Endothelial cell of umbilical vein (primary cell): ENCODE measurements around the gene HOPX. TPM values are rescaled to one million over a fixed set of nuclear protein-coding genes. Genes with fewer than 3 reads are reported as not detected.

ENCODE experiments used
- BruUV-seq: library from RNA; stranded (reverse); fragments of 400-500 nt; replicated peaks from 2 replicates; lab custom pipeline; 2021; lab: Mats Ljungman, UMichigan
- CTCF ChIA-PET: fragments of 300-600, 350-600 bp; sonication (Branson Sonifier 250); formaldehyde crosslinking; loops from one replicate; lab custom pipeline; 2021; ENCODE audit warnings: antibody characterized with exemption, inconsistent platforms; lab: Charles Lee
- POLR2A ChIA-PET: fragments of 300-600, 350-600 bp; sonication (Branson Sonifier 250); formaldehyde crosslinking; loops from one replicate; lab custom pipeline; 2021; ENCODE audit warnings: antibody characterized with exemption, inconsistent platforms; lab: Charles Lee
- DNase-seq: peaks from one replicate; pipeline ENCODE4 v3.0.0-alpha.2; 2011; ENCODE audit warnings: low read depth, low spot score
- FAIRE-seq: peaks from 2 replicates; lab custom pipeline; 2011; peaks lifted over from hg19 to GRCh38; lab: Jason Lieb, UNC
- H2AFZ ChIP-seq: 2 replicates; pipeline ENCODE4 v1.6.0; 2012; ENCODE audit warnings: low read depth, low read length, control low read depth, inconsistent platforms
- H3K27ac ChIP-seq: 2 replicates; pipeline ENCODE4 v1.5.1; 2011; ENCODE audit warnings: low read depth, mild to moderate bottlenecking, control low read depth, low read length, moderate library complexity; ENCODE audit not compliant: insufficient read depth
- H3K27me3 ChIP-seq, 2 experiments: 2 replicates each; pipeline versions ENCODE4 v1.6.0 to v1.6.1; 2011; ENCODE audit warnings: low read length in 2 of 2, mixed read lengths in 1 of 2; ENCODE audit not compliant: control insufficient read depth in 2 of 2, insufficient read depth in 2 of 2
- H3K36me3 ChIP-seq, 2 experiments: 2 replicates in 1 of 2; 3 replicates in 1 of 2; pipeline ENCODE4 v1.5.1; 2011; ENCODE audit warnings: low read length in 2 of 2, mild to moderate bottlenecking in 1 of 2, moderate library complexity in 1 of 2; ENCODE audit not compliant: control insufficient read depth in 2 of 2, insufficient read depth in 2 of 2; ENCODE audit errors: extremely low read depth in 1 of 2
- H3K4me1 ChIP-seq: 3 replicates; pipeline ENCODE4 v1.5.1; 2011; ENCODE audit warnings: mild to moderate bottlenecking, low read length; ENCODE audit not compliant: control insufficient read depth, insufficient read depth; ENCODE audit errors: extremely low read depth
- H3K4me2 ChIP-seq: 2 replicates; pipeline ENCODE4 v1.6.1; 2011; ENCODE audit warnings: low read length, control low read depth, mixed read lengths; ENCODE audit not compliant: insufficient read depth
- H3K4me3 ChIP-seq, 3 experiments: fragments of 200-600 bp in 1 of 3; sonication (generic), shearing (Covaris generic) in 1 of 3; replicated peaks in 1 of 3; 2 replicates each; pipeline ENCODE4 v1.5.1; 2011 to 2016; ENCODE audit warnings: control low read depth in 3 of 3, low read length in 3 of 3, mild to moderate bottlenecking in 2 of 3, inconsistent platforms in 1 of 3, low read depth in 1 of 3, moderate library complexity in 1 of 3; ENCODE audit not compliant: insufficient read depth in 1 of 3
- H3K79me2 ChIP-seq: 2 replicates; pipeline ENCODE4 v1.6.0; 2012; ENCODE audit warnings: low read length, inconsistent platforms; ENCODE audit not compliant: control insufficient read depth, insufficient read depth
- H3K9ac ChIP-seq: replicated peaks from 2 replicates; pipeline ENCODE3; 2011; ENCODE audit warnings: low read length, control low read depth; ENCODE audit not compliant: insufficient read depth; ENCODE audit errors: extremely low read depth
- H3K9me1 ChIP-seq: replicated peaks from 3 replicates; pipeline ENCODE4 v1.6.0; 2011; ENCODE audit warnings: mild to moderate bottlenecking, low read length; ENCODE audit not compliant: control insufficient read depth, insufficient read depth; ENCODE audit errors: extremely low read depth
- H3K9me3 ChIP-seq: replicated peaks from 2 replicates; pipeline ENCODE4 v1.5.1; 2012; ENCODE audit warnings: low read length, inconsistent platforms; ENCODE audit not compliant: control insufficient read depth, insufficient read depth
- H4K20me1 ChIP-seq: replicated peaks from 2 replicates; pipeline ENCODE3; 2011; ENCODE audit warnings: mild to moderate bottlenecking, low read length; ENCODE audit not compliant: control insufficient read depth, insufficient read depth; ENCODE audit errors: extremely low read depth
- EZH2 ChIP-seq: IDR thresholded peaks from 2 replicates; pipeline ENCODE4 v1.6.1; 2012; ENCODE audit warnings: borderline replicate concordance, low read depth, mild to moderate bottlenecking, moderate library complexity, low read length, inconsistent platforms; ENCODE audit not compliant: severe bottlenecking
- FOS ChIP-seq: IDR thresholded peaks from 2 replicates; pipeline ENCODE4 v1.6.1; 2011; ENCODE audit warnings: mild to moderate bottlenecking, low read length, moderate library complexity, borderline replicate concordance; ENCODE audit not compliant: insufficient read depth
- GATA2 ChIP-seq: IDR thresholded peaks from 2 replicates; pipeline ENCODE4 v1.7.0; 2011; ENCODE audit warnings: low read depth, mild to moderate bottlenecking, moderate library complexity, mixed read lengths, low read length; ENCODE audit not compliant: insufficient read length, insufficient read depth
- JUN ChIP-seq: IDR thresholded peaks from 2 replicates; pipeline ENCODE4 v1.6.1; 2011; ENCODE audit warnings: borderline replicate concordance, low read depth; ENCODE audit not compliant: insufficient read length, insufficient read depth
- MYC ChIP-seq: IDR thresholded peaks from one replicate; pipeline ENCODE4 v1.6.1; 2011; ENCODE audit warnings: mild to moderate bottlenecking, low read depth, low read length
- POLR2A ChIP-seq: IDR thresholded peaks from 2 replicates; pipeline ENCODE4 v1.6.1; 2012; ENCODE audit warnings: low read depth, mild to moderate bottlenecking, control low read depth, low read length
- POLR2AphosphoS5 ChIP-seq: IDR thresholded peaks from 2 replicates; pipeline ENCODE4 v1.6.1; 2012; ENCODE audit warnings: low read depth, mild to moderate bottlenecking, control low read depth, low read length, moderate library complexity; ENCODE audit not compliant: insufficient read depth
- dilution Hi-C: fragments of 300-500 bp; cut with MboI; formaldehyde crosslinking; loops from one replicate; pipeline ENCODE4 v1.15.0; 2019; ENCODE audit warnings: low sequenced_read_pairs; ENCODE audit not compliant: extremely low pct_ligation_motif_present
- intact Hi-C: fragments of 100-400 bp; cut with micrococcal nuclease; formaldehyde crosslinking; loops from one replicate; pipeline ENCODE4 v1.10.0; 2022
- polyA plus RNA-seq, 4 experiments: library from polyadenylated mRNA; depleted of rRNA in 3 of 4; stranded (reverse) in 3 of 4; unstranded in 1 of 4; fragments of >200 nt; gene quantifications; 2 replicates each; pipeline versions ENCODE4 v1.2.1 to v1.2.3, GENCODE V29; 2011 to 2012; ENCODE audit warnings: missing spikeins in 1 of 4
- total RNA-seq: library from RNA; stranded (reverse); gene quantifications from 2 replicates; pipeline ENCODE4 v1.2.3, GENCODE V29; 2021
- TF ChIP-seq, protein P1 (sequence below), 2 donors: IDR thresholded peaks; 1 replicate in 1 of 2; 2 replicates in 1 of 2; pipeline ENCODE4 v1.5.1; 2011; ENCODE audit warnings: low read length in 2 of 2, mild to moderate bottlenecking in 2 of 2, moderate library complexity in 2 of 2, control low read depth in 1 of 2, inconsistent platforms in 1 of 2, low read depth in 1 of 2; ENCODE audit not compliant: insufficient read depth in 1 of 2; ENCODE audit errors: extremely low read depth in 1 of 2
- TF ChIP-seq, protein P2 (sequence below): IDR thresholded peaks from 2 replicates; pipeline ENCODE4 v1.6.1; 2011; ENCODE audit not compliant: insufficient read depth, insufficient read length

The HOPX gene
- total and polyA plus RNA-seq, 2 donors (not counting 3 experiments of a cell fraction or from before 2014, with no cell fraction given): 3.8 to 5.8 TPM

DNA sequence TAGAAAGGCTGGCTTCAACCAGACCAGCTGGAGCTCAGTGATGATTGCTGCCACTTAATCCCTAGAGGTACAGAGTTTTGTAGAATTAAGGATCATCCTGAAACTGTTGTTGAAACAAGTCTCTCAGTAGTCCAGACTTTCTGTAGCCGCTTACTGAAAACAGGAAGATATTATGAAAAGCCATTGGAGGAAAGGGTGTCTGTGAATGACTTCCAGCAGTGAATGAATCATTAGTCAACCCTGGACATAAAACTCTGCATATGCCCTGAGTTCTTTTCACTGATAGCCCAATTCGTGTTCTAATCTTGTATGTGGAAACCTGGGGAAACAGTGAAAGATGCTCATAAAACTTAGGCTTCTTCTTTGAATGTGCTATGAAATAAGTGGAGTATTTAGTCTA, 14.8 kb downstream of the HOPX start:
- DNase-seq (peak; percentile 61), FAIRE-seq (peak; percentile 75)
- Histone ChIP-seq H3K4me1 (peaks cover 5% of the 10 kb centered on the region), H3K9ac (no peak overlapping the region), H3K9me1 (no peaks in the 10 kb centered on the region), H3K27me3 (no peaks in the 10 kb centered on the region), H3K9me3 (no peaks in the 10 kb centered on the region), H3K79me2 (no peaks in the 10 kb centered on the region), H3K4me2 (no peak overlapping the region), H2AFZ (peak overlapping the region; percentile 28), H3K27ac (no peak overlapping the region), H3K4me3 (no peak overlapping the region), H3K36me3 (no peaks in the 10 kb centered on the region), H4K20me1 (no peaks in the 10 kb centered on the region)
- intact Hi-C loops: no loop called here
- CTCF ChIA-PET: no interaction called here
- dilution Hi-C loops: no loop called here
- no TSS peak for BruUV-seq
- POLR2A ChIA-PET: no interaction called here
- TF ChIP-seq, protein P1, sequence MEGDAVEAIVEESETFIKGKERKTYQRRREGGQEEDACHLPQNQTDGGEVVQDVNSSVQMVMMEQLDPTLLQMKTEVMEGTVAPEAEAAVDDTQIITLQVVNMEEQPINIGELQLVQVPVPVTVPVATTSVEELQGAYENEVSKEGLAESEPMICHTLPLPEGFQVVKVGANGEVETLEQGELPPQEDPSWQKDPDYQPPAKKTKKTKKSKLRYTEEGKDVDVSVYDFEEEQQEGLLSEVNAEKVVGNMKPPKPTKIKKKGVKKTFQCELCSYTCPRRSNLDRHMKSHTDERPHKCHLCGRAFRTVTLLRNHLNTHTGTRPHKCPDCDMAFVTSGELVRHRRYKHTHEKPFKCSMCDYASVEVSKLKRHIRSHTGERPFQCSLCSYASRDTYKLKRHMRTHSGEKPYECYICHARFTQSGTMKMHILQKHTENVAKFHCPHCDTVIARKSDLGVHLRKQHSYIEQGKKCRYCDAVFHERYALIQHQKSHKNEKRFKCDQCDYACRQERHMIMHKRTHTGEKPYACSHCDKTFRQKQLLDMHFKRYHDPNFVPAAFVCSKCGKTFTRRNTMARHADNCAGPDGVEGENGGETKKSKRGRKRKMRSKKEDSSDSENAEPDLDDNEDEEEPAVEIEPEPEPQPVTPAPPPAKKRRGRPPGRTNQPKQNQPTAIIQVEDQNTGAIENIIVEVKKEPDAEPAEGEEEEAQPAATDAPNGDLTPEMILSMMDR (IDR thresholded peaks at IDR 0.05; ENCODE audit: extremely low read depth in 1 of 2, insufficient read depth in 1 of 2, low read depth in 1 of 2, low read length in 2 of 2): no peak
- no peak for TF ChIP-seq GATA2
- TF ChIP-seq FOS: peak; percentile 57
- TF ChIP-seq, protein P2, sequence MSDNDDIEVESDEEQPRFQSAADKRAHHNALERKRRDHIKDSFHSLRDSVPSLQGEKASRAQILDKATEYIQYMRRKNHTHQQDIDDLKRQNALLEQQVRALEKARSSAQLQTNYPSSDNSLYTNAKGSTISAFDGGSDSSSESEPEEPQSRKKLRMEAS: no peak
- no peak for TF ChIP-seq POLR2AphosphoS5

DNA sequence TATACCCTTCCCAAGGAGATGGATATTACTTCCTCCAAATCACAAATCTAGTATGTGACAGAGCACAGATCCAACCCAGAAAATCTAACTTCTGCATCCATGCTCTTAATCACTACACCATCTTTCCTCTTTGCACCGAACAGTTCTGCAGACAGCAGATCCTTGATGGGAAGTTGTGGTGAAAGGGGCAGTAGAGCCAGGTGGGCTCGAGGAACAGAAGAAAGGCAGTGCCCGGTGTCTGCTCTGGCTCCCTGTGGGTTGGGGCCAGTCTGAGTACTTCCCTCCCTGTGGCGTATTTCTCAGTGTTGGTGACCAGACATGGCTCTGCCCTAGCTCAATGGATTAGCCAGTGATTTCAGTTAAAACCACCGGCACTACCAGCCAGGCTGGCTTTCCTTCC, 15.3 kb downstream of the HOPX start:
- H3K4me2 ChIP-seq: no peak overlapping the region
- DNase-seq (no peak), FAIRE-seq (no peak)
- H3K36me3 ChIP-seq: no peaks in the 10 kb centered on the region
- dilution Hi-C loops: no loop called here
- CTCF ChIA-PET: no interaction called here
- intact Hi-C loops: no loop called here
- TF ChIP-seq POLR2AphosphoS5: no peak
- TF ChIP-seq EZH2: no peak
- TF ChIP-seq, protein P2: no peak
- no peak for TF ChIP-seq FOS
- no peak for TF ChIP-seq MYC
- no peak for TF ChIP-seq POLR2A
- TF ChIP-seq, protein P1 (IDR thresholded peaks at IDR 0.05; ENCODE audit: extremely low read depth in 1 of 2, insufficient read depth in 1 of 2, low read depth in 1 of 2, low read length in 2 of 2): no peak
- TF ChIP-seq GATA2: no peak
- no peak for TF ChIP-seq JUN
- no peaks in the 10 kb centered on the region for H4K20me1 ChIP-seq
- POLR2A ChIA-PET: no interaction called here
- H3K9me3 ChIP-seq: no peaks in the 10 kb centered on the region
- peaks cover 5% of the 10 kb centered on the region for H3K4me1 ChIP-seq
- H2AFZ ChIP-seq: peak overlapping the region; percentile 28
- no peak overlapping the region for H3K9ac ChIP-seq
- no peak overlapping the region for H3K4me3 ChIP-seq
- H3K27me3 ChIP-seq: no peaks in the 10 kb centered on the region
- no peaks in the 10 kb centered on the region for H3K79me2 ChIP-seq
- no TSS peak for BruUV-seq
- no peaks in the 10 kb centered on the region for H3K9me1 ChIP-seq
- H3K27ac ChIP-seq: no peak overlapping the region
